HS-5 (cell line): ENCODE measurements around the gene AKT3.
"Not testable (repeated sequence)": the region's sequence is repeated elsewhere in the genome, so short reads cannot be mapped to it uniquely, and the experiment has no call there.

ENCODE experiments used
- DNase-seq: peaks from one replicate; pipeline ENCODE4 v3.0.0-alpha.2; 2012; ENCODE audit warnings: low read depth

AKT3 gene

GRCh38 chr1:243850202-243850451 lies at the start of gene AKT3:
AKT3 (minus strand) TSS chr1:243850243; CDS start chr1:243843170, 7,073 bp downstream.
- peak; percentile 39 for DNase-seq

- no peak for DNase-seq
Observed at GRCh38 chr1:243898278-243898677, 48.2 kb upstream of the AKT3 start.

- no peak for DNase-seq
Observed at GRCh38 chr1:243896313-243896712, 46.3 kb upstream of the AKT3 start.

- no peak for DNase-seq
Observed at GRCh38 chr1:243892456-243892855, 42.4 kb upstream of the AKT3 start.

- DNase-seq = peak; percentile 78
Observed at GRCh38 chr1:243890576-243890975, 40.5 kb upstream of the AKT3 start.

- no peak for DNase-seq
Observed at GRCh38 chr1:243885806-243886205, 35.8 kb upstream of the AKT3 start.

- DNase-seq = no peak
Observed at GRCh38 chr1:243884603-243885002, 34.6 kb upstream of the AKT3 start.

GRCh38 chr1:243883551-243883950 lies 33.5 kb upstream of the AKT3 start:
- peak; percentile 23 for DNase-seq

- peak; percentile 2 for DNase-seq
Observed at GRCh38 chr1:243882276-243882675, 32.2 kb upstream of the AKT3 start.

GRCh38 chr1:243877058-243877457 lies 27.0 kb upstream of the AKT3 start:
- not testable (repeated sequence) for DNase-seq

- no peak for DNase-seq
Observed at GRCh38 chr1:243855616-243856318, 5.7 kb upstream of the AKT3 start.

GRCh38 chr1:243851765-243852164 lies 1.7 kb upstream of the AKT3 start:
- DNase-seq = no peak

GRCh38 chr1:243851257-243851756 lies 1.3 kb upstream of the AKT3 start:
- no peak for DNase-seq

GRCh38 chr1:243850452-243851256 lies 611 bp upstream of the AKT3 start:
- peak; percentile 36 for DNase-seq

- DNase-seq = no peak
Observed at GRCh38 chr1:243849421-243850201, 432 bp downstream of the AKT3 start.

- peak; percentile 29 for DNase-seq
Observed at GRCh38 chr1:243848858-243849420, 1.1 kb downstream of the AKT3 start.

- no peak for DNase-seq
Observed at GRCh38 chr1:243848165-243848857, 1.7 kb downstream of the AKT3 start.

GRCh38 chr1:243846761-243847160 lies 3.3 kb downstream of the AKT3 start:
- DNase-seq = no peak

- DNase-seq = no peak
Observed at GRCh38 chr1:243845888-243846287, 4.2 kb downstream of the AKT3 start.

- no peak for DNase-seq
Observed at GRCh38 chr1:243844186-243844585, 5.9 kb downstream of the AKT3 start.

GRCh38 chr1:243842978-243843511 lies 7.0 kb downstream of the AKT3 start:
- DNase-seq = peak; percentile 63
